HG03432 (cell line): ENCODE measurements around the gene TUT7.
"Not testable (repeated sequence)": the region's sequence is repeated elsewhere in the genome, so short reads cannot be mapped to it uniquely, and the experiment has no call there.

ENCODE experiments used
- ATAC-seq: cut with Tn5 transposase; IDR thresholded peaks from one replicate; pipeline ENCODE4 v1.9.1; 2021; ENCODE audit warnings: mild to moderate bottlenecking, moderate library complexity; ENCODE audit not compliant: unreplicated experiment

TUT7 gene, protein sequence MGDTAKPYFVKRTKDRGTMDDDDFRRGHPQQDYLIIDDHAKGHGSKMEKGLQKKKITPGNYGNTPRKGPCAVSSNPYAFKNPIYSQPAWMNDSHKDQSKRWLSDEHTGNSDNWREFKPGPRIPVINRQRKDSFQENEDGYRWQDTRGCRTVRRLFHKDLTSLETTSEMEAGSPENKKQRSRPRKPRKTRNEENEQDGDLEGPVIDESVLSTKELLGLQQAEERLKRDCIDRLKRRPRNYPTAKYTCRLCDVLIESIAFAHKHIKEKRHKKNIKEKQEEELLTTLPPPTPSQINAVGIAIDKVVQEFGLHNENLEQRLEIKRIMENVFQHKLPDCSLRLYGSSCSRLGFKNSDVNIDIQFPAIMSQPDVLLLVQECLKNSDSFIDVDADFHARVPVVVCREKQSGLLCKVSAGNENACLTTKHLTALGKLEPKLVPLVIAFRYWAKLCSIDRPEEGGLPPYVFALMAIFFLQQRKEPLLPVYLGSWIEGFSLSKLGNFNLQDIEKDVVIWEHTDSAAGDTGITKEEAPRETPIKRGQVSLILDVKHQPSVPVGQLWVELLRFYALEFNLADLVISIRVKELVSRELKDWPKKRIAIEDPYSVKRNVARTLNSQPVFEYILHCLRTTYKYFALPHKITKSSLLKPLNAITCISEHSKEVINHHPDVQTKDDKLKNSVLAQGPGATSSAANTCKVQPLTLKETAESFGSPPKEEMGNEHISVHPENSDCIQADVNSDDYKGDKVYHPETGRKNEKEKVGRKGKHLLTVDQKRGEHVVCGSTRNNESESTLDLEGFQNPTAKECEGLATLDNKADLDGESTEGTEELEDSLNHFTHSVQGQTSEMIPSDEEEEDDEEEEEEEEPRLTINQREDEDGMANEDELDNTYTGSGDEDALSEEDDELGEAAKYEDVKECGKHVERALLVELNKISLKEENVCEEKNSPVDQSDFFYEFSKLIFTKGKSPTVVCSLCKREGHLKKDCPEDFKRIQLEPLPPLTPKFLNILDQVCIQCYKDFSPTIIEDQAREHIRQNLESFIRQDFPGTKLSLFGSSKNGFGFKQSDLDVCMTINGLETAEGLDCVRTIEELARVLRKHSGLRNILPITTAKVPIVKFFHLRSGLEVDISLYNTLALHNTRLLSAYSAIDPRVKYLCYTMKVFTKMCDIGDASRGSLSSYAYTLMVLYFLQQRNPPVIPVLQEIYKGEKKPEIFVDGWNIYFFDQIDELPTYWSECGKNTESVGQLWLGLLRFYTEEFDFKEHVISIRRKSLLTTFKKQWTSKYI (N-terminal part only)

GRCh38 chr9:86354011-86354817 is at the start of gene TUT7:
TSS of gene TUT7 (minus strand) at chr9:86354410. CDS start at chr9:86353199, 1,211 bp downstream.
- ATAC-seq: peak; percentile 89

DNA sequence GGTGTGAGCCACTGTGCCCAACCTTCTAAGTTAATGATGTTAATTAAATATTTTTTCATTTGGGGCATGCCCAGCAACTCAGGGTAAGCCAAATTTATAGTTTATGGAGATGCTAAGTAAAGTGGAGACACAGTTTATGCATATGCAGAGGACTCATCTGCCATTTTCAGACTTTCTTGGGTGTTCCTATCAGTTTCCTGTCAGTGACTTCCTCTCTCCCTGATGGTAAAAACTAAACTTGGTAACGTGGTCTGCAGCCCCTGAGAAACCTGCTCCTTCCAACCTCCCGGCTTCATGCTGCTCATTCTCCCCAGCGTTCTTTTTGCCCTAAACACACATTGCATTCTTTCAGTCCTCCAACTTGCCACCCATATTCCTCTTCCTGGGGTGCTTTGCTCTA is 48.4 kb upstream of the TUT7 start:
- ATAC-seq: no peak

- ATAC-seq: no peak
Measured at GRCh38 chr9:86396412-86396811, 42.2 kb upstream of the TUT7 start.

GRCh38 chr9:86390184-86390583 is 36.0 kb upstream of the TUT7 start:
- ATAC-seq: not testable (repeated sequence)

DNA sequence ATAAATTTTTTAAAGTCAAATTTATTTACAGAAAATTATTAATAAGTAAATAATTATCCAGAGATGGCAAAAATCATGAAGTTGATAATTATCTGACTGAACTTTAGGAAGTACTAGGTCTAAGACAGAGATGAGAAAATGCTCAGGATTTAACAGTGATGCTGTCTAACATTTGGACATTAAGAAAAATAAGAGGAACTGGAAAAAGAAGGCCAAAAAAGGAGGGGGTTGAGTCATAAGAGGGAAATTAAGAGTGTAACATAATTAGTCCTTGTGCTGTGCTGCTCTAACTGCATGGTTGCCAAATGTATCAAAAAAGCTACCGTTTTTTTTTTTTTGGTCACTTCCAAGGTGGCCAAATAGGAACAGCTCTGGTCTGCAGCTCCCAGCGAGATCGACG is 35.4 kb upstream of the TUT7 start:
- no peak for ATAC-seq

DNA sequence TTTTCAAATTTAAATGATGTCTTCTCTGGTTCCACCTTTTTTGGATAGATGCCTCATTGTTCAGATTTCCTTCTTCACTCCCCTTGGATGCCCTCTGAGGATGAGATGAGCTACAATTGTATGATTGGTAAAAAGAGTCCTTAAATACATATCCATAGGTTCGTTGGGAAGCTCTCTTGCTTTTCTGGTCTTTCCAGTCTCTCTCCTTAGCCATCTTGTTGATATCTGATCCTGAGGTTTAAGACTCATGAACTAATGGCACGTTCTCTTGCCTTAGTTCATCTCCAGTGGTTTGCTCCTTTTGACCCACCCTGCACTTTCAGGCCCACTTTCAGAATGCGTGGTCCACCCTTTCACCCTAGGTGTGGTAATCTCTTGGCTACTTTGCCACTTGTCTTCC is 33.2 kb upstream of the TUT7 start:
- ATAC-seq: no peak

DNA sequence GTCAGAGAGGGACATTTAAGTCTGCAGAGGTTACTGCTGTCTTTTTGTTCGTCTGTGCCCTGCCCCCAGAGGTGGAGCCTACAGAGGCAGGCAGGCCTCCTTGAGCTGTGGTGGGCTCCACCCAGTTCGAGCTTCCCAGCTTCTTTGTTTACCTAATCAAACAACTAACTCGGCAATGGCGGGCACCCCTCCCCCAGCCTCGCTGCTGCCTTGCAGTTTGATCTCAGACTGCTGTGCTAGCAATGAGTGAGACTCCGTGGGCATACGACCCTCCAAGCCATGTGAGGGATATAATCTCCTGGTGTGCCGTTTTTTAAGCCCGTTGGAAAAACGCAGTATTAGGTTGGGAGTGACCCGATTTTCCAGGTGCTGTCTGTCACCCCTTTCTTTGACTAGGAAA is 28.8 kb upstream of the TUT7 start:
- not testable (repeated sequence) for ATAC-seq

DNA sequence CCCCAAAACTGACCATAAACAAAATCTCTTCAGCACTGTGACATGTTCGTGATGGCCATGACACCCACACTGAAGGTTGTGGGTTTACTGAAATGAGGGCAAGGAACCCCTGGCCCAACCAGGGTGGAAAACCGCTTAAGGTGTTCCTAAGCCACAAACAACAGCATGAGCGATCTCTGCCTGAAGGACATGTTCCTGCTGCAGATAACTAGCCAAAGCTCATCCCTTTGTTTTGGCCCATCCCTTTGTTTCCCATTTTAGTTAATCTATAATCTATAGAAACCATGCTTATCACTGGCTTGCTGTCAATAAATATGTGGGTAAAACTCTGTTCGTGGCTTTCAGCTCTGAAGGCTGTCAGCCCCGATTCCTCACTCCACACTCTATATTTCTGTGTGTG is 21.8 kb upstream of the TUT7 start:
- no peak for ATAC-seq

DNA sequence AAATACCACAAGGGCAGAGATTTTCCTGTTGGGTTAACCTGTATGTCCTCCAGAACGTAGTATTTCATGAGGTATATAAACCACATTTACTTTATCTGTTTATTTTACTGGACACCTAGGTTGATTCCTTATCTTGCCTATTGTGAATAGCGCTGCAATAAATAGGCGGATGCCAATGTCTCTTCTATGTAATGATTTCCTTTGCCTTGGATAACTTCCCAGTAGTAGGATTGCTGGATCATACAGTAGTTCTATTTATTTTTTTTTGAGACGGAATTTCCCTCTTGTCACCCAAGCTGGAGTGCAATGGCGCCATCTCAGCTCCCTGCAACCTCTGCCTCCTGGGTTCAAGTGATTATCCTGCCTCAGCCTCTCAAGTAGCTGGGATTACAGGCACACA is 15.6 kb upstream of the TUT7 start:
- no peak for ATAC-seq

GRCh38 chr9:86368871-86369521 is 14.8 kb upstream of the TUT7 start:
- no peak for ATAC-seq

GRCh38 chr9:86361176-86361575 is 7.0 kb upstream of the TUT7 start:
- ATAC-seq: no peak

DNA sequence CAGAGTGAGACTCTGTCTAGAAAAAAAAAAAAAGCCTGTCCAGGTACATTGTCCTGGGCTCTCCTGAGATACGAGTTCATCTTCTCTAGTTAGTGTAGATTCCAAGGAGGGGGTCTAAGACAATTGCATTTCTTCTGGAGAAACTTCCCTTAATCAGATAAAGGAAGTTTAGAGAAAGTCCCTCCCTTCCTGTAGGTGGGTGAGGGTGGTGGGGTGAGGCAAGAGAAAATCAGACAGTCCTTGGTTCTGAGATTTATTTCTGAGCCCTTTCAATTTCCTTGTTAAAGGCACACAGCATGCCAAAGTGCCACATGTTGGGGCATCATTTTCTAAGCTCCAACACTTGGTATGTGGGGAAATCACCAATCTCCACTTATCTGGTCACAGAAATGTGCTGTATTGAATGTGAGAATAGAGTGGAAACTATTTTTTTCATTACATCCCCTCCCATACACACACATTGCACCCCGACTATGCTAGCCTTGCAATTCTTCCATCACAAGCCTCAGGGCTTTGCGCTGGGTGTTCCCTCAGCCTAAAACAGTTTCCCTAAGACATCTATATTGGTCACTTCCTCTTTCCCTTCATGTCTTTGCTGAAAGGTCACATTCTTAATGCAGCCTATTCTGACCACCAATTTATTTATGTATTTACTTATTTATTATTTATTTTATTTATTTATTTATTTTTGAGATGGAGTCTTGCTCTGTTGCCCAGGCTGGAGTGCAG is 5.1 kb upstream of the TUT7 start:
- ATAC-seq: no peak

DNA sequence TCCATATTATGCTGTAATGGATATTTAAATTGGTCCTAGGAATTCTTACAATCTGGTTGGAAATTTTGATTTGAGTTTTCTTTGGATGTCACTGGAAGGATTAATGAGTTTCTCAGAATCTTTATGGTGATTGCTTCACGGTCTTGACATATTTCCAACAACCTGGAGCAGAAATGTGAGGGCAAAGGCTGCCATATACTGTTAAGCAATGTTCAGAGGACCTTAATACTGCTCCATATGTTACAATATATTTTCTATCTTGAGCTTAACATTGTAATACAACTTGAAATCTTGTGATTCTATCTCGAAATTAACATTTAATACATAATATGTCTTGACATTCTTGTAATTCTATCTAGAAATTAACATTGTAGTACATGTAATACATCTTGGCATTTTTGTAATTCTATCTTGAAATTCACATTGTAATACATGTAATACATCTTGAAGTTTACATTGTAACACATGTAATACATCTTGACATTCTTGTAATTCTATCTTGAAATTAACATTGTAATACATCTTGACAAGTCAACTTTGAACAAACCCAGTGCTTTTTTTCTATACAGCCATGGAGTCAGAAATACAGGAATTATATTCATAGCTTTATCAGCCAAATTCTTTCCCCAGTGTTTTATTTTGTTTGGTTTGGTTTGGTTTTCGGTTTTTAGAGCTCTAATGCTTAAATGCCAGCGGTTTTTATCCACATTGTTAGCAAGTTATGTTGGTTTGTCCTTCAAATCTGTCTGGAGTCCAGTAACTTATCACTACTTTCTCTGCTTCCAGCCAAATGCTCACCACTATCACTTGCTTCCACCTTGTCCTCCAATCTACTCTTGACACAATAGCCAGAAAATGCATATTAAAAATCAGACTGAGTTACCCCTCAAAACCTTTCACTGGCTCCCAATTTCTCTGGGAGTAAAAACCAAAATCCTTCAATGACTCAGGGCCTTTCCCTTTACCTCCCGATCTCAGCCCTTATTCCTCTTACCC is 3.0 kb upstream of the TUT7 start:
- ATAC-seq: no peak

- ATAC-seq: no peak
Measured at GRCh38 chr9:86355814-86356213, 1.6 kb upstream of the TUT7 start.

- ATAC-seq: no peak
Measured at GRCh38 chr9:86354818-86355309, 654 bp upstream of the TUT7 start.

GRCh38 chr9:86353655-86354010 is 577 bp downstream of the TUT7 start:
- ATAC-seq: no peak

DNA sequence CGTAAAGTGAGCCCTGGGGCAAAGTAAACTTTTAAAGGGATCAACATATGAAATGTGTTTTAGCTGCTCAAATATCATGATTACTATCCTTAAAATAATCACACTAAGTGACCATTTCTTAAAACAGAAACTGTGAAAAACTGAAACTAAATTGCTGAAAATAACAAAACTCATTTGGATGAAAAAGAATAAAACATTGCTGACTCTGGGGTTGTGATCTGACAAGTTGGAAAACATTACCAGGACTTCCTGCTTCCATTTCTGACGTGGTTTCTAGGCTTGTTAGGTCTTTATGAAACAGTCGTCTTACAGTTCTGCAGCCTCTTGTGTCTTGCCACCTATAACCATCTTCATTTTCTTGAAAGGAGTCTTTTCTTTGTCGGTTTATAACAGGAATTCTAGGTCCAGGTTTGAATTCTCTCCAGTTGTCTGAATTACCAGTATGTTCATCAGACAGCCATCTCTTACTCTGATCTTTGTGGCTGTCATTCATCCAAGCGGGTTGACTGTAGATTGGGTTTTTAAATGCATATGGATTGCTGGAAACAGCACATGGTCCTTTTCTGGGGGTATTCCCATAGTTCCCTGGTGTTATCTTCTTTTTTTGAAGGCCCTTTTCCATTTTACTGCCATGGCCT is 1.7 kb downstream of the TUT7 start:
- ATAC-seq: no peak
